Measurements from ENCODE around the gene PGAM5. TPM values are rescaled to one million over a fixed set of nuclear protein-coding genes. Genes with fewer than 3 reads are reported as not detected.
A peak's percentile ranks its signal among the peaks of the same experiment; 100 is the strongest.

Gene PGAM5
- total and polyA plus RNA-seq, 11 donors, result 20.7 to 46.5 (median 27.6) TPM

- ATAC-seq, result no peak
- 90 to 92% (median 92%) methylated on average over 10 of the region's 10 CpGs for WGBS, 4 donors
- H3K4me3 ChIP-seq, result no peak overlapping the region
- TF ChIP-seq POLR2A (IDR thresholded peaks at IDR 0.05), result no peak
- no peak for TF ChIP-seq CTCF (IDR thresholded peaks at IDR 0.05)
- intact Hi-C loops (cut with DNase I), result no loop called here
- H3K27ac ChIP-seq, result no peak overlapping the region
- peaks cover 0 to 61% (median 37%) of the 10 kb centered on the region in 9 donors for H3K36me3 ChIP-seq
- no peaks in the 10 kb centered on the region for H3K9me3 ChIP-seq
- no peak for DNase-seq
- H3K4me1 ChIP-seq, result peaks cover 0 to 9% (median 4%) of the 10 kb centered on the region in 12 donors
- H3K27me3 ChIP-seq, result no peaks in the 10 kb centered on the region
Measured at GRCh38 chr12:132700212-132700822, 10.3 kb upstream of the PGAM5 start.

- peak in 1 of 4 donors; percentile 27 for ATAC-seq
- no peaks in the 10 kb centered on the region for H3K9me3 ChIP-seq
Measured at GRCh38 chr12:132702640-132703039, 8.0 kb upstream of the PGAM5 start.

GRCh38 chr12:132703641-132704040 lies 7.0 kb upstream of the PGAM5 start:
- H3K4me1 ChIP-seq, result peaks cover 0 to 1% (median 0%) of the 10 kb centered on the region in 12 donors
- intact Hi-C loops (cut with DNase I), result no loop called here
- no peak overlapping the region for H3K27ac ChIP-seq
- TF ChIP-seq POLR2A (IDR thresholded peaks at IDR 0.05), result no peak
- no peak for TF ChIP-seq CTCF (IDR thresholded peaks at IDR 0.05)
- no peaks in the 10 kb centered on the region for H3K9me3 ChIP-seq
- H3K36me3 ChIP-seq, result peaks cover 0 to 36% (median 13%) of the 10 kb centered on the region in 9 donors
- no peak for ATAC-seq
- no peaks in the 10 kb centered on the region for H3K27me3 ChIP-seq
- no peak overlapping the region for H3K4me3 ChIP-seq
- WGBS, 4 donors, result 90 to 95% (median 93%) methylated on average over 9 of the region's 9 CpGs
- DNase-seq, result no peak

More at GRCh38 chr12:132702640-132703039, 8.0 kb upstream of the PGAM5 start:
- Histone ChIP-seq H3K36me3 (peaks cover 0 to 45% (median 20%) of the 10 kb centered on the region in 9 donors), H3K27ac (no peak overlapping the region), H3K27me3 (no peaks in the 10 kb centered on the region), H3K4me1 (peaks cover 0 to 7% (median 0%) of the 10 kb centered on the region in 12 donors), H3K4me3 (no peak overlapping the region)
- intact Hi-C loops (cut with DNase I), result no loop called here
- TF ChIP-seq POLR2A (IDR thresholded peaks at IDR 0.05) (no peak), CTCF (IDR thresholded peaks at IDR 0.05) (no peak)
- 64 to 87% (median 74%) methylated on average over 4 of the region's 4 CpGs for WGBS, 4 donors
- DNase-seq, result no peak

GRCh38 chr12:132707241-132707640 lies 3.4 kb upstream of the PGAM5 start:
- WGBS, 4 donors, result 91 to 94% (median 93%) methylated on average over 6 of the region's 6 CpGs
- Histone ChIP-seq H3K27me3 (no peaks in the 10 kb centered on the region), H3K9me3 (no peaks in the 10 kb centered on the region), H3K4me1 (peaks cover 0 to 21% (median 15%) of the 10 kb centered on the region in 12 donors), H3K27ac (no peak overlapping the region), H3K36me3 (peaks cover 0 to 15% (median 5%) of the 10 kb centered on the region in 9 donors), H3K4me3 (no peak overlapping the region)
- intact Hi-C loops (cut with DNase I), result no loop called here
- DNase-seq, result no peak
- TF ChIP-seq POLR2A (IDR thresholded peaks at IDR 0.05), result no peak
- no peak for TF ChIP-seq CTCF (IDR thresholded peaks at IDR 0.05)
- ATAC-seq, result no peak

Measured in heart left ventricle (tissue), 16 donors.